GM21390 (cell line): Measurements from ENCODE around the gene KRT6B.
"Not testable (repeated sequence)": the region's sequence is repeated elsewhere in the genome, so short reads cannot be mapped to it uniquely, and the experiment has no call there.

Experiments
- ATAC-seq: cut with Tn5 transposase; IDR thresholded peaks from one replicate; pipeline ENCODE4 v1.9.1; 2021; ENCODE audit not compliant: unreplicated experiment

Gene KRT6B

GRCh38 chr12:52415870-52416750 lies 35.8 kb downstream of the KRT6B start:
- ATAC-seq, result no peak

DNA sequence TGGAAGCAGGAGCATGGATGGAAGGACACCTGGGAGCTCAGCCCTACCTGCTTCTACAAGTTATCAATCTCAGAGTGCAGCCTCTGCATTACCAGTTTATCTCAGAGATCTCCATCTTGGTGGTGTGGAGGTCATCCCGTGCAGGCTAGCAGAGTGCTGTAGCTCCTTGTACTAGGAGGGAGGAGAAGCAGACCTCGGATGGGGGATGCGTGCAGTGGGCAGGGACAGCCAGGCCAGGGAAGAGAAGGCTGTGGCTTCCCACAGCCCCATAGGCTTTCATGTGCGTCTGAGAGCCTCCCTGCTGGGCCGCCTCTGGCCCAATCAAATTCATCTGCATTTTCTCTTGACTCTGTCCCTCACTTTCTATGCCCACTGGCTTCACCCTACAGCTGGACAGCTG lies 37.0 kb downstream of the KRT6B start:
- no peak for ATAC-seq

DNA sequence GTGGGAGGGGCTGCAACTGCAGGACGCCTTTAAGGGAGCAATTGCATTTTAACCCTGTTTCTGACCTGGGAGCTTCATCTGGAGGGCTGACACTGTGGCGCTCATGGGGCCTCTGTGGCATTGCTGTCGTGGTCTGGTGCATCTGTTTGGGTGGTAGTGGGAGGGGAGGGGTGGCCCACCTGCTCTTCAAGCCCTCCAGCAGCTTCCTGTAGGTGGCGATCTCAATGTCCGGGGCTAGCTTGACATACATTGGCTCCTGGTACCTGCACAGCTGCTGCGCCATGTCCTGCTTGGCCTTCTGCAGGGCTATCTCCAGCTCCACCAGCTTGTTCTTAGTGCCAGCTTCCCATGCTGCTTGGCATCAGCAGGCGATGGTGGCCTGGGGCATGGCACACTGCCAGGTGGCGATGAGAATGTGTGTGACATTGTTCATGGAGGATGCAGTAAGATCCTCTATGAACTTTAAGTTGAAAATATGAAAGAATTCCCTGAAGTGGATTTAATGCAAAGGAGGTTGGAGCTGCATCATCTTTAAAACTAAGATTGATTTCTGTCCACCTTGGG lies 38.1 kb downstream of the KRT6B start:
- no peak for ATAC-seq

DNA sequence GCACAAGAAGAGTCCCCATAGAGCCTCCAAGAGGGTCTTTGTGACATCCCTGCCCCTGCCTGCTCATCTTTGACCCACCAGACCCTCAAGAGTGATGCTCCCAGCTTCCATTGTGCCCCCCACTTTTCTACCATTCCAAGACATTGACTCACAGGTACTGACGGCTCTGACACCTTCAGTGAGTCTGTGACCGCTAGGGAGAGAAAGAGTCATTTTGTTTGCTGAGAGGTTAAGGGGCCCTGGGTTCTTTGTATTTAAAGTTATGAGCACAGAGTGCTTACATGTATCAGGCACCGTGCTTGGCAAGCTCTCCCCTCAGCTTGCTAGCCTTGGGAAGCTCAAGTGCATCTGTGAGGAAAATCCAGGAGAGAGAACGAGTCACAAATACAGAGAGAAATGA lies 38.7 kb downstream of the KRT6B start:
- no peak for ATAC-seq

GRCh38 chr12:52411815-52412214 lies 40.1 kb downstream of the KRT6B start:
- no peak for ATAC-seq

- not testable (repeated sequence) for ATAC-seq
Measured at GRCh38 chr12:52410589-52411248, 41.2 kb downstream of the KRT6B start.

GRCh38 chr12:52407918-52408317 lies 44.0 kb downstream of the KRT6B start:
- no peak for ATAC-seq

- ATAC-seq, result no peak
Measured at GRCh38 chr12:52405922-52406385, 46.0 kb downstream of the KRT6B start, which contains the start of gene KRT82. KRT82 (minus strand) TSS chr12:52406335; CDS start chr12:52406277, 58 bp downstream.

DNA sequence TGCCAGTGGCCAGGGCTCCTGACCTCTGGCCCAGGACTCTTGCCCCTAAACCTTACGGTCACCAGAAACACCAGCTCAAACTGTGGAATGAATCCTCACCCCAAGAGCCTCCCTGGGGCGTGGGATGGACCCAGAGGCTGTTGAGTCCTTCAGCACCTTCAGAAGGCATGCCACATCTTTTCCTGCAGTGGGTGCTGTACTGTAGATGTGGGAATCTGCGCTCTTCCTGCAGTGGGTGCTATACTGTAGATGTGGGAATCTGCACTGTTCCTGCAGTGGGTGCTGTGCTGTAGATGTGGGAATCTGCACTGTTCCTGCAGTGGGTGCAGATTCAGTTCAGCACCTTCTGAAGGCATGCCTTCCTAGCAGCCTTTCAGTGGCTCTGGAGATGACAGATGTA lies 47.0 kb downstream of the KRT6B start:
- ATAC-seq, result no peak

DNA sequence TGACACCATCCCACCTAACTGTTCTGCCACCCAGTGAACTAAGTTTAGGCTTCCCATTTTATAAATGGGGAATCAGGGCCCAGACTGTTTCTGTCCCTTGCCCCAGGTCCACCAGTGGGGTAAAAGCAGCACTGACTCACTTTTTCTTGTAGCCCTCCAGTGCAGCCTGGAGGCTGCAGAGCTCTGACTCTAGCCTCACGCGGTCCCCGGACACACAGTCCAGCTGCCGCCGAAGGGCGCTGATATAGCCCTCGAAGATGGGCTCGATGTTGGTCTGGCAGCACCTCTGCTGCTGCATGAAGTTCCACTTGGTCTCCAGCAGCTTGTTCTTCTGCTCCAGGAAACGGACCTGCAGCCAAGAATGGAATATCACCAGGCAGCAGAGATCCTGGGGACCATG lies 48.4 kb downstream of the KRT6B start:
- no peak for ATAC-seq

DNA sequence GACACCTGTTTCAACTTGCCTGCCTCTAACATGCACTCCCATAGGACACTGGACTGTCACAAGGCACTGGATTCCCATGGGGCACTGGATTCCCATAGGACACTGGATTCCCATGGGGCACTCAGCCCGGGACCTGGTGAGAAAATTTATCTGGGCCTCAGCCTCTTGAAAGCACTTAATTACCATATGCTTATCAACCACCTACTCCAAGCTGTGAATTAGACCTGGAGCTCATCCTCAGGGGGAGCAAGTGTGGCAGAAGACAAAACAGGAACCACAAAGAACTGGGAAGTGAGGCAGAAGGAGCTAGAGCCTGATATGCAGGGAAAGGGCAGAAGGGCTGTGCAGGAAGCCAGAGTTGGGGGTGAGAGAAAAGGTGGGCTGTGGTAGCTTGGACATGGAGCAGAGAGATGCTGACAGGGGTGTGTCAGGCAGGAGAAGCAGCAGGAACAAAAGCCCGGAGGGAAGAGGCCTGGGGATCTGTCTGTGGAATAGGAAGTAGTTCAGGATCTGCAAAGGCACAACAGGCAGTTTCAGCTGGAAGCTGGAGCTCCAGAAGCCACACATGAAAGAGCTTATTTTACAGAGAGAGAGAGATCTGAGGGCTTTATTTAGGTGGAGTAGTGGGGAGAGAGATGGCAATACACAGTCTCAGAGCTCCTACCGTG lies 48.9 kb downstream of the KRT6B start:
- ATAC-seq, result no peak

- ATAC-seq, result no peak
Measured at GRCh38 chr12:52402377-52402776, 49.6 kb downstream of the KRT6B start.

GRCh38 chr12:52401926-52402325 lies 50.0 kb downstream of the KRT6B start:
- ATAC-seq, result no peak

GRCh38 chr12:52401526-52401925 lies 50.4 kb downstream of the KRT6B start:
- ATAC-seq, result no peak

DNA sequence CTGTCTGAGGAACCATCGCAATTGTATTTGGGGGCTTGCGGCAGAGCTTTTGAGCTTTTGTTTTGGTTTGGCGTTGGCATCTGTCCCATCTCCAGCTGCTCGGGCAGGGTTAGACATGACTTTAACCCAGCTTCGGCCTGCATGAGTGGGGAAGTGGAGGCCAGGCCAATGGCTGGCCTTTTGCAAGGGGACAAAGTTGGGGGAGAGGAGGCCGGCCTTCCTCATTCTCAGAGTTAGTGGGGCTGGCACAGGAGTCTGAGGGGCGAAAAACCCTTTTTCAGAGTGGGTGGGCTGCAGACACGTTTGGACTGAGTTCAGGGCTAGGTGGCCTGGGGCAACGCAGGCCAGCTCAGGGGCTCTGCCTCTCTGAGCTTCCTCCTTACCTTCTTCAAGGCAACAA lies 51.0 kb downstream of the KRT6B start:
- no peak for ATAC-seq

DNA sequence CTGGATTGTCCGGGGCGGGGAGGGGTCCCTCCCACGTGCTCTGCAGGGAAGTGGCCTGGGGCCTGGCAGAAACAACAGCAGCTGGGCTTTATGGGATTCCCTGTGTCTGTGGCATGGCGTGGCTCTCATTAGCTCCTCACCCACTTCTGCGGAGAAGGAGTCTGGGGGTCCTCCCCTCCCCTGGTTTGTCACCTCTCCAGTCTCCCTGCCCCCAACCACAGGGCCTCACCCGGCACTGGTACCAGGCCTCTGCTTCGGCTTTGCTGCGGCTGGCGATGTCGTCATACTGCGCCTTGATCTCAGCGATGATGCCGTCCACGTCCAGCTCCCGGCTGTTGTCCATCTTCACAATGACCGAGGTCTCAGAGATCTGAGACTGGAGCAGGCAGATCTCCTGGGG lies 52.2 kb downstream of the KRT6B start:
- no peak for ATAC-seq

GRCh38 chr12:52398176-52398575 lies 53.8 kb downstream of the KRT6B start:
- ATAC-seq, result no peak

- no peak for ATAC-seq
Measured at GRCh38 chr12:52396656-52397055, 55.3 kb downstream of the KRT6B start.
